AG04450 (cell line): Measurements from ENCODE around the gene ITGA7. TPM values are rescaled to one million over a fixed set of nuclear protein-coding genes. Genes with fewer than 3 reads are reported as not detected.

ENCODE experiments used
- CTCF ChIA-PET: fragments of 300-600, 350-600 bp; formaldehyde crosslinking; extraction: SDS; loops from one replicate; lab custom pipeline; 2022; ENCODE audit warnings: antibody characterized with exemption, inconsistent platforms; lab: Charles Lee
- POLR2A ChIA-PET: fragments of 350-600 bp; formaldehyde crosslinking; extraction: SDS; loops from one replicate; lab custom pipeline; 2021; ENCODE audit warnings: antibody characterized with exemption, inconsistent platforms; lab: Yijun Ruan, JAX
- DNase-seq: peaks from one replicate; pipeline ENCODE4 v3.0.0-alpha.2; 2011; ENCODE audit warnings: low read depth, low spot score
- H3K27ac ChIP-seq: one replicate; pipeline ENCODE4 v1.5.1; 2012; ENCODE audit warnings: low read depth, low read length, control low read depth
- H3K27me3 ChIP-seq: one replicate; pipeline ENCODE4 v1.6.0; 2012; ENCODE audit warnings: low read length; ENCODE audit not compliant: control insufficient read depth, insufficient read depth
- H3K4me3 ChIP-seq: 2 replicates; pipeline ENCODE4 v1.5.1; 2011; ENCODE audit warnings: mild to moderate bottlenecking, low read depth, low read length, control low read depth
- H3K9me3 ChIP-seq: 2 replicates; pipeline ENCODE4 v1.5.1; 2012; ENCODE audit warnings: low read length; ENCODE audit not compliant: control insufficient read depth, insufficient read depth
- polyA plus RNA-seq: library from polyadenylated mRNA; depleted of rRNA; stranded (reverse); fragments of >200 nt; gene quantifications from 2 replicates; pipeline ENCODE4 v1.2.3, GENCODE V29; 2011
- TF ChIP-seq, protein P1 (sequence below): IDR thresholded peaks from 2 replicates; pipeline ENCODE4 v1.5.1; 2011; ENCODE audit warnings: low read depth, low read length, control low read depth, inconsistent platforms

Gene ITGA7
- polyA plus RNA-seq, 1 experiment, result 9.1 TPM

DNA sequence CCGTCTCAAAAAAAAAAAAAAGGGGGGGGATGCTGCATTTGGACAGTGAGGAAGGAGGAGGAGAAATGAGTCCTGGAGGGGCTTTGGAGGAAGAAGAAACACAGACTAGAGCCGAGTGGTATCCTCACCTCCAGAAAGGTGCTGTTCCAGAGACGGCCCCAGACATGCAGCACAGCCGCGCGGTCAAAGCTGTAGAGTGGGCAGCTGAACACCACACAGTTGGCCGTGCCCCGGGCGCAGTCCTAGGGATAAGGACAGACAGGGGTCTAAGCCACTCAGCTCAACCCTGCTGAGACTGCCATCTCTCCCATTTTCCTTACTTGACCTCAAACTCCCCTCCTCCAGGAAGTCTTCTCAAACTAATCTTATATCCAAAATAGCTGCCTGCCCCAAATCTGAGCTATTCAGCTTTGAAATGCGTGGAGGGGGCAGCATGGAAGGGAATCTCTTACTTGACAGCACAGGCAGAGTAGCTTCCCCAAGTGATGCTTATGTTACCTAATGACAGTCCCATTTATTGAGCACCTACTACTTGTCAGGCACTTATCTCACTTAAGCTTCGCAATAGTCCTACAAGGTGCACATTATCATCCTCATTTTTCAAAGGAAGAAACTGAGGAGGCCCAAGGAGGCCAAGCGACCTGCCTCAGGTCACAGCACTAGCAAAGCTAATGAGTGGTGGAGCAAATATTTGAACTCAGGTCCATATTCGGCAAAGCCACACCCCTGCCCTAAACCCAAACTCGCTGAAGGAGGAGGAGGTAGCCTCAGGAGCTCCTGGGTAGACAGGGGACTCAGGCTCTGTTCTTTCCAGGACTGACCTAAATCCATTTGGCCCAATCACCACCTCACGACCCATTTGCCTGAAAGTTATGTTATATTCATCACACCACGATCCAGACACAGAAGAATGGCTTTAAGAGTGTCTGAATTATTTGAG, 18.7 kb downstream of the ITGA7 start:
- DNase-seq, result no peak
- peaks cover 1% of the 10 kb centered on the region for H3K27me3 ChIP-seq
- H3K27ac ChIP-seq, result no peak overlapping the region
- H3K4me3 ChIP-seq, result no peak overlapping the region
- POLR2A ChIA-PET, result no interaction called here
- H3K9me3 ChIP-seq, result no peaks in the 10 kb centered on the region
- CTCF ChIA-PET, result no interaction called here
- TF ChIP-seq, protein P1, sequence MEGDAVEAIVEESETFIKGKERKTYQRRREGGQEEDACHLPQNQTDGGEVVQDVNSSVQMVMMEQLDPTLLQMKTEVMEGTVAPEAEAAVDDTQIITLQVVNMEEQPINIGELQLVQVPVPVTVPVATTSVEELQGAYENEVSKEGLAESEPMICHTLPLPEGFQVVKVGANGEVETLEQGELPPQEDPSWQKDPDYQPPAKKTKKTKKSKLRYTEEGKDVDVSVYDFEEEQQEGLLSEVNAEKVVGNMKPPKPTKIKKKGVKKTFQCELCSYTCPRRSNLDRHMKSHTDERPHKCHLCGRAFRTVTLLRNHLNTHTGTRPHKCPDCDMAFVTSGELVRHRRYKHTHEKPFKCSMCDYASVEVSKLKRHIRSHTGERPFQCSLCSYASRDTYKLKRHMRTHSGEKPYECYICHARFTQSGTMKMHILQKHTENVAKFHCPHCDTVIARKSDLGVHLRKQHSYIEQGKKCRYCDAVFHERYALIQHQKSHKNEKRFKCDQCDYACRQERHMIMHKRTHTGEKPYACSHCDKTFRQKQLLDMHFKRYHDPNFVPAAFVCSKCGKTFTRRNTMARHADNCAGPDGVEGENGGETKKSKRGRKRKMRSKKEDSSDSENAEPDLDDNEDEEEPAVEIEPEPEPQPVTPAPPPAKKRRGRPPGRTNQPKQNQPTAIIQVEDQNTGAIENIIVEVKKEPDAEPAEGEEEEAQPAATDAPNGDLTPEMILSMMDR, result no peak

DNA sequence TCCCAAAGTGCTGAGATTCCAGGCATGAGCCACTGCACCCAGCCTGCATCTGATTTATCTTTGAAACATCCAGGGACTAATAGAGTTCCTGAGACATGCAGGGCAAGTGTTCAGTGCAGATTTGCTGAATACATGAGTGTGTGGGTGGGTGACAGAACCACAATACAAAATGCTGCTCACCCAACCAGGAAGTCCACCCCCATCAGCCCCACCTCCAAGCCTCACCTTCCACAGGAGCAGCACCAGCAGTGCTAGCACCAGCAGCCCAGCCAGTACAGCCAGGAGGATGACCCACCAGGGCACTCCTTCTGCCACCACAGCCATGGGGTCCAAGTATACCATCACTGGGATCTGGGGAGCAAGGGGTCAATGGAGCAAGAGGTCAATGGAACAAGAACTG, 20.0 kb downstream of the ITGA7 start:
- DNase-seq, result no peak
- Histone ChIP-seq H3K27me3 (peaks cover 8% of the 10 kb centered on the region), H3K27ac (no peak overlapping the region), H3K9me3 (no peaks in the 10 kb centered on the region), H3K4me3 (no peak overlapping the region)
- ChIA-PET CTCF (no interaction called here), POLR2A (no interaction called here)
- TF ChIP-seq, protein P1, result no peak

DNA sequence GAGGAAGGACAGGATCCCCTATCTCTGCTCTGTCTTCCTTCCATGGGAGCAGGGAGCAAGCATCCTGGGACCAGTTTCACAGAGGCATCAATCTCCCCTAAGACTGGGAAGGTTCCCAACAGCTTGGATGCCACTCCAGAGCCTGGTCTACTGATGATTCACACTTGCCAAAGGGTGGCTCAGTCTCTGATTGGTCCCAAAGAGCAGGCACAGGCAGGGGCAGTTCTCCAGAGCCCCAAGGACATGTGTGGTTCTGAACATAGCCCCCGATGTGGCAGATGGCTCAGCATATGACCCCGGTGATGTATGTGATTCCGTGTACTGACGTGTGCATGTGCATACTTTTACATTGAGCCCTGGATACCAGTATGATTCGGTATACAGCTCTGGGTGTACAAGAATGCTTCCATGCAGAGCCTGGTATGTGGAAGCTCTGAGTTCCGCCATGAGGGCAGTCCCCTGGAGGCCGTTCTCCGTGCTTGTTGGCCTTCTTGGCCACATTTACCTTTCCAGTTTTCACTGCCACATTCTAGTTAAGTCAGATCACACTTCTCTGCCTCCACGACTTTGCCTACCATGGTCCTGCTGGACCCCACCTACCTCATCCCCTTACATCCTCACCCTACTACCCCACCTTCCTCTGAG, 21.2 kb downstream of the ITGA7 start:
- no peaks in the 10 kb centered on the region for H3K9me3 ChIP-seq
- CTCF ChIA-PET, result interaction anchor here (1.0 kb wide), 1 partner anchor 30 kb away, joined by 6 read pairs; no protein-coding TSS in a partner anchor
- no peak overlapping the region for H3K27ac ChIP-seq
- TF ChIP-seq, protein P1, result no peak
- no peak overlapping the region for H3K4me3 ChIP-seq
- no peak for DNase-seq
- POLR2A ChIA-PET, result no interaction called here
- peaks cover 9% of the 10 kb centered on the region for H3K27me3 ChIP-seq

DNA sequence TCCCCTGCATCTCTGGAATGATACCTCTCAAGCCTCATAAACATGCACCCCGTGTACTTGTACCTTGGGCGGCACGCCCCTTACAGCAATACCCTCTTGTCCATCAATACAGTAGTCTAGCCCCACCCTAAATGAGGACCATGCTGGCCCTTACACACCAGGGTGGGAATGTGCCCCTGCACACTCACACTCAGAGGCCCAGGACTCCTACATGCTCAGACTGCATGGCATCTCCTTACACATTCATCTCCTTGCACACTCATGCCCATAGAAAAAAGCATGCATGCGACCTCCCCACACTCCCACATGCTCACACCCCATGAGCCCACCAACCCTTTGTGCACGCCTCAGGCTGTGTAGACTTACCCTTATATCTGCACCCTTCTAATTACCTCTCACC, 22.0 kb downstream of the ITGA7 start:
- Histone ChIP-seq H3K9me3 (no peaks in the 10 kb centered on the region), H3K4me3 (no peak overlapping the region), H3K27me3 (peaks cover 9% of the 10 kb centered on the region), H3K27ac (no peak overlapping the region)
- CTCF ChIA-PET, result no interaction called here
- no peak for DNase-seq
- POLR2A ChIA-PET, result no interaction called here
- TF ChIP-seq, protein P1, result no peak
